Naive thymus-derived CD4-positive, alpha-beta T cell (primary cell): ENCODE data around the gene SNX21. TPM values are rescaled to one million over a fixed set of nuclear protein-coding genes. Genes with fewer than 3 reads are reported as not detected.
"Not testable (repeated sequence)": the region's sequence is repeated elsewhere in the genome, so short reads cannot be mapped to it uniquely, and the experiment has no call there.

ENCODE experiments used
- ATAC-seq: fragments of 150-1000 bp; cut with Tn5 transposase; 2 replicates; pipeline ENCODE4 v1.10.0; 2021; ENCODE audit warnings: mild to moderate bottlenecking, moderate library complexity
- CTCF ChIA-PET: fragments of 350-600 bp; sonication (Branson Sonifier 250); formaldehyde crosslinking; loops from one replicate; lab custom pipeline; 2021; ENCODE audit warnings: antibody characterized with exemption; lab: Charles Lee
- POLR2A ChIA-PET: fragments of 350-600 bp; sonication (Branson Sonifier 250); formaldehyde crosslinking; loops from one replicate; lab custom pipeline; 2021; ENCODE audit warnings: antibody characterized with exemption, inconsistent platforms; lab: Charles Lee
- DNase-seq, 9 donors: peaks; one replicate each; pipeline versions ENCODE4 v3.0.0 to v3.0.0-alpha.2; 2020 to 2022; ENCODE audit warnings: mixed read lengths in 1 of 9
- H3K27ac ChIP-seq: one replicate; pipeline ENCODE4 v1.7.0; 2013; ENCODE audit warnings: mild to moderate bottlenecking, low read depth, low read length, moderate library complexity
- H3K27me3 ChIP-seq, 2 donors: one replicate each; pipeline ENCODE4 v1.7.0; 2013; ENCODE audit warnings: low read length in 2 of 2, mild to moderate bottlenecking in 2 of 2, moderate library complexity in 2 of 2; ENCODE audit not compliant: control insufficient read depth in 2 of 2, insufficient read depth in 2 of 2
- H3K36me3 ChIP-seq, 3 experiments: 1 replicate in 2 of 3; 2 replicates in 1 of 3; pipeline ENCODE4 v1.7.0; 2013; ENCODE audit warnings: low read length in 3 of 3, mild to moderate bottlenecking in 3 of 3, moderate library complexity in 1 of 3; ENCODE audit not compliant: insufficient read depth in 3 of 3, control insufficient read depth in 2 of 3
- H3K4me1 ChIP-seq, 2 donors: one replicate each; pipeline ENCODE4 v1.7.0; 2013; ENCODE audit warnings: low read length in 2 of 2, mild to moderate bottlenecking in 2 of 2, moderate library complexity in 1 of 2; ENCODE audit not compliant: control insufficient read depth in 2 of 2, insufficient read depth in 2 of 2
- H3K4me3 ChIP-seq: 2 replicates; pipeline ENCODE4 v1.7.0; 2013; ENCODE audit warnings: mild to moderate bottlenecking, low read length
- H3K9me3 ChIP-seq, 3 experiments: 1 replicate in 2 of 3; 2 replicates in 1 of 3; pipeline ENCODE4 v1.7.0; 2013; ENCODE audit warnings: low read length in 3 of 3; ENCODE audit not compliant: control insufficient read depth in 2 of 3
- H3K27ac Mint-ChIP-seq, 9 donors: one replicate each; pipeline ENCODE4 v1.8.0; 2020 to 2022; ENCODE audit warnings: mixed read lengths in 9 of 9, mild to moderate bottlenecking in 8 of 9, moderate library complexity in 5 of 9, inconsistent platforms in 2 of 9
- H3K27me3 Mint-ChIP-seq, 5 donors: one replicate each; pipeline ENCODE4 v1.8.0; 2021 to 2022; ENCODE audit warnings: mixed read lengths in 5 of 5, mild to moderate bottlenecking in 1 of 5
- H3K36me3 Mint-ChIP-seq, 5 donors: one replicate each; pipeline ENCODE4 v1.8.0; 2020 to 2022; ENCODE audit warnings: mixed read lengths in 5 of 5, mild to moderate bottlenecking in 3 of 5, inconsistent platforms in 1 of 5
- H3K4me1 Mint-ChIP-seq, 7 donors: one replicate each; pipeline ENCODE4 v1.8.0; 2020 to 2022; ENCODE audit warnings: mixed read lengths in 7 of 7, mild to moderate bottlenecking in 3 of 7, inconsistent platforms in 1 of 7
- H3K4me3 Mint-ChIP-seq, 10 donors: one replicate each; pipeline ENCODE4 v1.8.0; 2020 to 2022; ENCODE audit warnings: mild to moderate bottlenecking in 10 of 10, mixed read lengths in 10 of 10, moderate library complexity in 6 of 10, inconsistent platforms in 2 of 10
- H3K9me3 Mint-ChIP-seq, 11 donors: one replicate each; pipeline ENCODE4 v1.8.0; 2020 to 2022; ENCODE audit warnings: mixed read lengths in 11 of 11, mild to moderate bottlenecking in 4 of 11, inconsistent platforms in 1 of 11, moderate library complexity in 1 of 11
- intact Hi-C, 2 donors: fragments of 100-400 bp; cut with micrococcal nuclease; formaldehyde crosslinking; loops; one replicate each; pipeline ENCODE4 v1.15.1; 2023
- polyA plus RNA-seq, 2 donors: library from polyadenylated mRNA; unstranded; fragments of 300-500 nt; fragmentation: Illumina TruSeq; gene quantifications; one replicate each; pipeline ENCODE4 v1.2.3, GENCODE V29; 2021
- total RNA-seq, 6 experiments: library from RNA in 5 of 6; stranded (reverse) in 5 of 6; gene quantifications; 1 replicate in 5 of 6; 2 replicates in 1 of 6; pipeline ENCODE4 v1.2.3 and lab custom pipeline; 2021 to 2026

Gene SNX21
- total and polyA plus RNA-seq, 7 experiments from 2014 or later, result 0.30 to 4.9 (median 1.1) TPM

DNA sequence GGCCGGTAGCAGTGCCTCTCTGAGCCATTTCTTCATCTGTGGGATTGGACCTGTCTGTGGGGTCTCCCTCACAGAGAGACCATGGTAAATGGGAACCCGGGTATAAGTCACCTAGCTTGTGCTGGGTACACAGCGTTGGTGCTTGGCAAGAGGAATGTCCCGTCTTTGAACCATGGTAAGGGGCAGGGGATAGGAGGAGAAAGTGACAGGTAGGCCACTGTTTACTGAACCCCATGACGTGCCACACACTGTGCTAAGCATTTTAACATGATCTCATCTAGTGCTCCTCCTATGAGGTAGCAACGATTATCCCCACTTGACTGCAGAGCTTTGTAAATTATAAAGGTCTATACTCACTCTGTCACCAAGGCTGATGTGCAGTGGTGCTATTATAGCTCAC, 5.9 kb upstream of the SNX21 start:
- no peaks in the 10 kb centered on the region for H3K36me3 ChIP-seq
- Mint-ChIP-seq H3K4me3 (no peak overlapping the region), H3K36me3 (no peaks in the 10 kb centered on the region), H3K9me3 (no peaks in the 10 kb centered on the region), H3K27me3 (peaks cover 15 to 39% (median 23%) of the 10 kb centered on the region in 5 donors), H3K27ac (no peak overlapping the region), H3K4me1 (peaks cover 12 to 19% (median 16%) of the 10 kb centered on the region in 7 donors)
- H3K27ac ChIP-seq, result no peak overlapping the region
- ChIA-PET CTCF (no interaction called here), POLR2A (no interaction called here)
- no peaks in the 10 kb centered on the region for H3K9me3 ChIP-seq
- H3K4me1 ChIP-seq, result peaks cover 0 to 7% of the 10 kb centered on the region in 2 donors
- DNase-seq, result no peak
- no peak for ATAC-seq
- H3K27me3 ChIP-seq, result peaks cover 3 to 10% of the 10 kb centered on the region in 2 donors
- intact Hi-C loops, result no loop called here
- H3K4me3 ChIP-seq, result no peak overlapping the region

DNA sequence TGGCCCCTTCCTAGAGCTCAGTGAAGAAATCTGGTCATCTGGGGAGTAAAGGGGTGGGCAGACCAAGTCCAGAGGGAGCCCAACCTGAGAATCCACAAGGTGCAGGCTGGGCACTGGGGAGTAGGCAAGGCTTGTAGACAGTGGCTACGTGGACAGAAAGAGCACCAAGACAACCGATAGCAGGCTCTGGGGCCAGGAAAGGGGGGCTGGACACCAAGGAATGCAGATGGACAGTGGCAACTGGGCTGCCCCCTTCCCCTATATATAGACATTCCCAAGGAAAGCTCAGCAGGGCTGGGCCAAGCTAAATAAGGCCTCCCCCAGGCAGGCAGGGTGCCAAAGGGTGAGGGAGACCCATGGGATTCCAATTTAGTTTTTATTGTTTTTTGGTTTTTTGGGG, 5.0 kb upstream of the SNX21 start:
- DNase-seq (no peak), ATAC-seq (no peak)
- H3K27me3 Mint-ChIP-seq, result peaks cover 8 to 34% (median 14%) of the 10 kb centered on the region in 5 donors
- no peaks in the 10 kb centered on the region for H3K36me3 ChIP-seq
- intact Hi-C loops, result no loop called here
- no peaks in the 10 kb centered on the region for H3K36me3 Mint-ChIP-seq
- POLR2A ChIA-PET, result no interaction called here
- CTCF ChIA-PET, result no interaction called here
- peaks cover 16 to 23% (median 20%) of the 10 kb centered on the region in 7 donors for H3K4me1 Mint-ChIP-seq
- peaks cover 2 to 5% of the 10 kb centered on the region in 2 donors for H3K27me3 ChIP-seq
- no peak overlapping the region for H3K27ac Mint-ChIP-seq
- no peak overlapping the region for H3K27ac ChIP-seq
- no peaks in the 10 kb centered on the region for H3K9me3 ChIP-seq
- H3K9me3 Mint-ChIP-seq, result no peaks in the 10 kb centered on the region
- H3K4me3 ChIP-seq, result no peak overlapping the region
- H3K4me1 ChIP-seq, result peaks cover 4 to 7% of the 10 kb centered on the region in 2 donors
- no peak overlapping the region for H3K4me3 Mint-ChIP-seq

DNA sequence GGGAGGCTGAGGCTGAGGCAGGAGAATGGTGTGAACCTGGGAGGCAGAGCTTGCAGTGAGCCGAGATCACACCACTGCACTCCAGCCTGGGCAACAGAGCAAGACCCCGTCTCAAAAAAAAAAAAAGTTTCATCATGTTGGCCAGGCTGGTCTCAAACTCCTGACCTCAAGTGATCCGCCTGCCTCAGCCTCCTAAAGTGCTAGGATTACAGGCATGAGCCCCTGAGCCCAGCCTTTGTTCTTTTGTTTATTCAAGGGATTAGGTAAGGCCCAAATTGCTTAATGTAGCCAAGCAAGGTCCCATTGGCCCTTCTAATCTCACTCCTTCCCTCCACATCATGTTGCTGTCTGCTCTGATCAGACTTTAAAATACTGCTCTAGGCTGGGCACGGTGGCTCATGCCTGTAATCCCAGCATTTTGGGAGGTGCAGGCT, 3.9 kb upstream of the SNX21 start:
- intact Hi-C loops, CTCF ChIA-PET, POLR2A ChIA-PET, H3K27ac ChIP-seq, H3K4me3 ChIP-seq, H3K9me3 ChIP-seq, DNase-seq, H3K4me1 ChIP-seq, H3K36me3 Mint-ChIP-seq, H3K9me3 Mint-ChIP-seq, H3K4me3 Mint-ChIP-seq, H3K27me3 ChIP-seq, ATAC-seq, H3K36me3 ChIP-seq, H3K27ac Mint-ChIP-seq: not testable (repeated sequence)
- Mint-ChIP-seq H3K4me1 (peaks cover 8 to 17% (median 11%) of the 10 kb centered on the region in 7 donors), H3K27me3 (peaks cover 0 to 24% (median 3%) of the 10 kb centered on the region in 5 donors)

DNA sequence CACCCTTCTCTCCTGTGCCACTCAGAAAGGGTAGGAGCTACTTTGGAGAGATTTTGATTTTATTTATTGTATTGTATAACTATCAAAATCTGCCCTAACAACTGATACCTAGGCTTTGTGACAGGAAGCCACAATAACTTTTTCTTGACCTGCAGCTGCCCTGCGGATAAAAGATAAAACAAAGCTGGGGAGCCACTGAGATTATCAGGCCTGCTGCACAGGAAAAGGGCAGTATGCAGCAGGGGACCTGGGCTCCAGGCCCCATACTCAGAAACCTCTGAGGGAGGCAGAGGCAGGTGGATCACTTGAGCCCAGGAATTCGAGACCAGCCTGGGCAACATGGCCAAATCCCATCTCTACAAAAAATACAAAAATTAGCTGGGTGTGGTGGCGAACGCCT, 980 bp upstream of the SNX21 start:
- Histone ChIP-seq H3K36me3 (no peaks in the 10 kb centered on the region), H3K9me3 (no peaks in the 10 kb centered on the region), H3K4me1 (peaks cover 4 to 5% of the 10 kb centered on the region in 2 donors), H3K27me3 (no peaks in the 10 kb centered on the region), H3K27ac (no peak overlapping the region), H3K4me3 (no peak overlapping the region)
- ATAC-seq (no peak), DNase-seq (no peak)
- ChIA-PET CTCF (interaction anchor here (1.0 kb wide), 1 partner anchor 8 kb away, joined by 3 read pairs; no protein-coding TSS in a partner anchor), POLR2A (interaction anchor here (0.6 to 1.0 kb wide), 2 partner anchors 15 to 24 kb away, joined by 3 read pairs; no protein-coding TSS in a partner anchor)
- peak overlapping the region in 6 of 9 donors; percentile 17 to 90 (median 78) for H3K27ac Mint-ChIP-seq
- H3K9me3 Mint-ChIP-seq, result no peaks in the 10 kb centered on the region
- H3K36me3 Mint-ChIP-seq, result peaks cover 0 to 2% (median 0%) of the 10 kb centered on the region in 5 donors
- H3K27me3 Mint-ChIP-seq, result peaks cover 0 to 21% (median 0%) of the 10 kb centered on the region in 5 donors
- peaks cover 6 to 14% (median 9%) of the 10 kb centered on the region in 7 donors for H3K4me1 Mint-ChIP-seq
- peak overlapping the region; percentile 81 to 95 (median 88) for H3K4me3 Mint-ChIP-seq
- intact Hi-C loops, result loop anchor here in 1 of 2 donors (1.0 kb wide), 2 partner anchors 20 to 25 kb away; partner anchors contain the start of genes ACOT8, UBE2C and ZSWIM3

DNA sequence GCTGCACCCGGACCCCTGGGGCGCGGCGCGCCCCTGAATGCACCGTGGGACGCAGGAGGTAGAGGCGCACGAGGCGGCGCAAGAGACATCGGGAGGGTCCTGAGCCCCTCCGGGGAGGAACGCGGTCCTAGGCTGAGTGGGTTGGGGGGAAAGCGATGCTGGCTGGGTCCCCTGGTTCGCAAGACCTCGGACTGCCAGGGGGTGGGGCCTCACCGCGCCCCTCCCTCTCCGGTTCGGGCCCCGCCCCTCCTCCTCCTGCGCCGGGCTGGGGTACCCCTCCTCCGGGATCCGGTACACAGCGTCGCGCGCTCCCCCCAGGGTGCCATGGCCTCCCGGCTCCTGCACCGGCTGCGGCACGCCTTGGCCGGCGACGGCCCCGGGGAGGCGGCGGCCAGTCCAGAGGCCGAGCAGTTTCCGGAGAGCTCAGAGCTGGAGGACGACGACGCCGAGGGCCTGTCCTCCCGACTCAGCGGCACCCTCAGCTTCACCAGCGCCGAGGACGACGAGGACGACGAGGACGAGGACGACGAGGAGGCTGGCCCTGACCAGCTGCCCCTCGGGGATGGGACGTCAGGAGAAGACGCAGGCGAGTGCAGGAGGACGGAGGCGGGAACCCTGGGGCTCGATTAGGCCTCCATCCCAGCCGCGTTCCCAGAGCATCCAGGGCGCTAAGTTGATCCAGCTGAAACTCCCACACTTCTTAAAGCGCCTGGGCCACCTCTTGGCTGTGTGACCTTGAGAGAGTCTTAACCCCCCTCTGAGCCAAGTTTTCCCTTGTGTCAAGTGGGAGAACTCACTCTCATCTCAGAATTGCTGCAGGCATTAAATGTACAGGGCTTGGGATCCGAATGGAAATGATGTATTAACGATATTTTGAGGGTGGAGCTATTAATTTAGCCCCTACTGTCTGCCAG, 541 bp downstream of the SNX21 start:
- H3K4me1 Mint-ChIP-seq, result peaks cover 6 to 14% (median 9%) of the 10 kb centered on the region in 7 donors
- DNase-seq, result peak; percentile 28 to 65 (median 42)
- H3K36me3 Mint-ChIP-seq, result peaks cover 0 to 2% (median 0%) of the 10 kb centered on the region in 5 donors
- H3K27ac ChIP-seq, result peak overlapping the region; percentile 59
- ChIA-PET CTCF (interaction anchor here (1.0 kb wide), 1 partner anchor 10 kb away, joined by 3 read pairs; no protein-coding TSS in a partner anchor), POLR2A (interaction anchor here (0.9 to 1.2 kb wide), 4 partner anchors 10 to 47 kb away, joined by 3 to 5 read pairs (median 4); partner anchors contain the start of gene ZSWIM1)
- intact Hi-C loops, result loop anchor here (1.0 kb wide), 2 partner anchors 22 to 23 kb away; partner anchors contain the start of genes ACOT8 (in 2 of the 2), ZSWIM3 (in 2 of the 2) and UBE2C (in 1 of the 2)
- H3K4me3 ChIP-seq, result peak overlapping the region; percentile 61
- no peaks in the 10 kb centered on the region for H3K9me3 Mint-ChIP-seq
- peak; percentile 74 for ATAC-seq
- peaks cover 4 to 5% of the 10 kb centered on the region in 2 donors for H3K4me1 ChIP-seq
- H3K27me3 ChIP-seq, result no peaks in the 10 kb centered on the region
- H3K4me3 Mint-ChIP-seq, result peak overlapping the region; percentile 62 to 95 (median 88)
- H3K9me3 ChIP-seq, result no peaks in the 10 kb centered on the region
- peaks cover 0 to 17% (median 0%) of the 10 kb centered on the region in 5 donors for H3K27me3 Mint-ChIP-seq
- no peaks in the 10 kb centered on the region for H3K36me3 ChIP-seq
- peak overlapping the region in 1 of 9 donors; percentile 59 for H3K27ac Mint-ChIP-seq

DNA sequence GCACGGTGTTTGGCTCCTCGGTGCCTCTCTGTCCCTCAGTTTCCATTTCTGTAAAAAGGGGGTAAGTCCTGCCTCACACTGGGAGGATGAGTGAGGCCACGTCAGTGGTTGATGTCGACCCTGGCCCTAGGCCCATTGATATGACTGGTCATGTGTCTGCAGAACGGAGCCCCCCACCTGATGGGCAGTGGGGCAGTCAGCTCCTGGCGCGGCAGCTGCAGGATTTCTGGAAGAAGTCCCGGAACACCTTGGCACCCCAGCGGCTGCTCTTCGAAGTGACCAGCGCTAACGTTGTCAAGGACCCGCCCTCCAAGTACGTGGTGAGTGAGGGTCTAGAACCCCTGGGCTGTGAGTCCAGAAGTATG, 1.2 kb downstream of the SNX21 start:
- intact Hi-C loops, result loop anchor here in 1 of 2 donors (1.0 kb wide), 1 partner anchor 23 kb away; the partner anchor contains the start of genes ACOT8 and ZSWIM3
- no peak overlapping the region for H3K27ac ChIP-seq
- peaks cover 4 to 5% of the 10 kb centered on the region in 2 donors for H3K4me1 ChIP-seq
- H3K9me3 ChIP-seq, result no peaks in the 10 kb centered on the region
- DNase-seq (no peak), ATAC-seq (no peak)
- H3K4me3 Mint-ChIP-seq, result peak overlapping the region; percentile 62 to 93 (median 66)
- POLR2A ChIA-PET, result interaction anchor here (0.9 to 1.2 kb wide), 3 partner anchors 11 to 46 kb away, joined by 3 to 5 read pairs (median 4); partner anchors contain the start of gene ZSWIM1
- peaks cover 0 to 2% (median 0%) of the 10 kb centered on the region in 5 donors for H3K36me3 Mint-ChIP-seq
- peak overlapping the region in 2 of 9 donors; percentile 9 to 59 for H3K27ac Mint-ChIP-seq
- no peaks in the 10 kb centered on the region for H3K27me3 ChIP-seq
- no peaks in the 10 kb centered on the region for H3K36me3 ChIP-seq
- peaks cover 6 to 14% (median 9%) of the 10 kb centered on the region in 7 donors for H3K4me1 Mint-ChIP-seq
- CTCF ChIA-PET, result no interaction called here
- H3K27me3 Mint-ChIP-seq, result peaks cover 0 to 17% (median 0%) of the 10 kb centered on the region in 5 donors
- H3K9me3 Mint-ChIP-seq, result no peaks in the 10 kb centered on the region
- H3K4me3 ChIP-seq, result no peak overlapping the region
